ENCODE results near the gene ZNF22.

ZNF22 gene

GRCh38 chr10:44962870-44963738, 37.6 kb upstream of the ZNF22 start:
- in situ Hi-C loops (cut with MboI; ENCODE audit: low sequenced_read_pairs), result loop anchor here (25.0 kb wide), 1 partner anchor 1551 kb away; the partner anchor contains the start of gene HNRNPF

GRCh38 chr10:44963772-44964633, 36.7 kb upstream of the ZNF22 start:
- in situ Hi-C loops (cut with MboI; ENCODE audit: low sequenced_read_pairs), result loop anchor here (25.0 kb wide), 1 partner anchor 1552 kb away; the partner anchor contains the start of gene HNRNPF

- in situ Hi-C loops (cut with MboI; ENCODE audit: low sequenced_read_pairs), result loop anchor here (25.0 kb wide), 1 partner anchor 1553 kb away; the partner anchor contains the start of gene HNRNPF
These were observed 35.6 kb upstream of the ZNF22 start for GRCh38 chr10:44965104-44965503.

DNA sequence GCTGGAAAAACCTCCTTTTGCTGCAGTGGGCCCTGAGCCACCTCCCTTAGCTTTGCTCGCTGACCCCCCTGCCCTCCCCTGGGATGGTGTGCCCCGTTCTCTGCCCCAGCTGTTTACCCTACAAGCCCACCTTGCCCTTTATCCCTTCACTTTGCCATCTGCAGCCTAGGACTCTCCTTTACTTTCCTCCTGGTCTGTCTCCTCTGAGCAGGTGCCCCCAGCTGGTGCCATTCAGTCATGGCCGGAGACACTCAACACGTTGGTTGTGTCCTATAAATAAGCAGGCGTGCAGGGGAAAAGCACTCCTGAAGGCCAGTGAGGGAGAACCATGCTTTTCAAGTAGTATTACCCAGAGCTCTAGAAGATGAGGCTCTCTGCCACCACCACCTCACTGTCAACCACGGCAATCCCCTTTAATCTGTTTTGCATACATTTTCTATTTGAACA, 35.0 kb upstream of the ZNF22 start:
- in situ Hi-C loops (cut with MboI; ENCODE audit: low sequenced_read_pairs), result loop anchor here (25.0 kb wide), 1 partner anchor 1553 kb away; the partner anchor contains the start of gene HNRNPF

DNA sequence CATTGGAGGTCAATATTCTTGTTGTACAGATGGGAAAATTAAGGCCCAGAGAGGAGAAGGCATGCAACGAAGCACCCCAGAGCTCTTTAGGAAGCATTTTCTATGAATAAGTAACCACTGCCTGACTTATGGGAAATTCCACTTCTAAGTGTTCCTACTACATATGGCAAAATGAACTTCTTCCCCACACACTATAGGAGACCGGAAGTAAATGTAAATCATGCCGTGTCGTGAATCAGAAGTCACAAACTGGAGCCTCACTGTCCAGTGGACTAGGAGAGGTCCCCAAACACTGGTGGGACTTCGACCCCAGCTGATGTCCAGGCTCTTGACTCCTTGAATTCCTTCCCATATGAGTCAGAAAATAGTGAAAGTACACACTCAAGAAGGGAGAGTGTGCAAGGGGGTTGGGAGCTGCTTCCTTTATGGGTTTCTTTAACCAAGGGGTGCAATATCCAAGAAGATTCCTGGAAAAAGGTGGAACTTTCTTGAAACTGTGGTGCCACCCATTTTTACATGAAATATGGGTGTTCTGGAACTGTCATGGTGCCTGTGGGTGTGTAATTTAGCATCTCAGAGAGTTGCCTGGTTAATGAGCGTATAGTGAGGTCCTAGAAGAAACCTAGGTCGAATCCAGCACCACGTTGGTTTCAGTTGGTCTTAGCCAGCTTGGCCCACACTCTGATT, 34.5 kb upstream of the ZNF22 start:
- in situ Hi-C loops (cut with MboI; ENCODE audit: low sequenced_read_pairs), result loop anchor here (25.0 kb wide), 1 partner anchor 1554 kb away; the partner anchor contains the start of gene HNRNPF

DNA sequence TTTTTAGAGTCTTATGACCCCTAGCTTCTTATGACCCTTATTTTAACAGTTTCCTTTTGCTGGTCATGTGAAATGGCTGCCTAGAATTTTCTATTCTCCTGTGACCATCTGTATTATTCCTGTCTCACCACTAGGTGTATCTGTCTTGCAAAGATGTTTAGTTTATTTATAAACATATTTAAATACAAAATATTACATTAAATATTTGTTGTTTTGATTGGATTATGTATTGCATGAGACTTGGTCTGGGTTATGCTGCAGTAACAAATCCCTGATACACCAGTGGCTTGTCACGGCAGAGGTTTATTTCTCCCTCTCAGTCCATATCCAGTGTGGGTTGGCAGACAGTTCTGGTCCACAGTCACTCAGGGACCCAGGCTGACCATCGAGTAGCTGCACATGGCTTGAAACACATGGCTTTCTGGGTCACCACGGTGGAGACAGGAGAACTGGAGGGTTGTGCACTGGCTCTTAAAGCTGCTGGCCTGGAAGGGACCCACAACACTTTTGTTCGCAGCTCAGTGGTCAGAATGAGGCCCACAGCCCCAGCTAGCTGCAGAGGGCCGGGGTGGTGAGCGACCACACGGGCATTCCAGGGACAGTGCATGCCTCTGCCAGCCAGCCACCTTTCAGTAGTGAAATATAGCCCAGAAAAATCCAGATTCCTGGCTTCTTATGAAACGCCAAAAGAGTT, 33.8 kb upstream of the ZNF22 start:
- in situ Hi-C loops (cut with MboI; ENCODE audit: low sequenced_read_pairs), result loop anchor here (25.0 kb wide), 1 partner anchor 1555 kb away; the partner anchor contains the start of gene HNRNPF

GRCh38 chr10:44967616-44968015, 33.1 kb upstream of the ZNF22 start:
- in situ Hi-C loops (cut with MboI; ENCODE audit: low sequenced_read_pairs), result loop anchor here (25.0 kb wide), 1 partner anchor 1555 kb away; the partner anchor contains the start of gene HNRNPF

DNA sequence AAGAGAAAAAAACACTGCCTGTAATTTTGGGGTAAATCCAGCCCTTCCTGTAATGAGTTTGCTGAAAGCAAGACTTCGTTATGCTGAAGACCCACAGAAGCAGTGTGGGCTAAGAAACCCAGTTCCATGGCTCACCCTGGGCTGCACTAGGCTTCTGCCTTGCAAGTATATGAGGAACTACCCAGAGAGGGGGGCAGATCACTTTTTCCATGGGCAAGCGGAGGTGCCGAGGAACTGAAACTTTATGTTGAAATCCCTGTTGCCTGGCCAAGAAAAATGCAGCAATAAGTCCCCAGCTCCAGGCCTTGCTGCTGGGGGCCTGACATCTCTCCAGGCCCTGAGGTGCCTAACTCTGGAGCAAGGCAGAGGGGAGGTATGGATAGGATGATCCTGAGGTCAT, 32.6 kb upstream of the ZNF22 start:
- in situ Hi-C loops (cut with MboI; ENCODE audit: low sequenced_read_pairs), result loop anchor here (25.0 kb wide), 1 partner anchor 1556 kb away; the partner anchor contains the start of gene HNRNPF

- in situ Hi-C loops (cut with MboI; ENCODE audit: low sequenced_read_pairs), result loop anchor here (25.0 kb wide), 1 partner anchor 1556 kb away; the partner anchor contains the start of gene HNRNPF
These were observed 32.0 kb upstream of the ZNF22 start for GRCh38 chr10:44968500-44969400.

GRCh38 chr10:44969854-44970253, 30.9 kb upstream of the ZNF22 start:
- in situ Hi-C loops (cut with MboI; ENCODE audit: low sequenced_read_pairs), result loop anchor here (25.0 kb wide), 1 partner anchor 1558 kb away; the partner anchor contains the start of gene HNRNPF

GRCh38 chr10:44970812-44971395, 29.8 kb upstream of the ZNF22 start:
- in situ Hi-C loops (cut with MboI; ENCODE audit: low sequenced_read_pairs), result loop anchor here (25.0 kb wide), 1 partner anchor 1559 kb away; the partner anchor contains the start of gene HNRNPF

DNA sequence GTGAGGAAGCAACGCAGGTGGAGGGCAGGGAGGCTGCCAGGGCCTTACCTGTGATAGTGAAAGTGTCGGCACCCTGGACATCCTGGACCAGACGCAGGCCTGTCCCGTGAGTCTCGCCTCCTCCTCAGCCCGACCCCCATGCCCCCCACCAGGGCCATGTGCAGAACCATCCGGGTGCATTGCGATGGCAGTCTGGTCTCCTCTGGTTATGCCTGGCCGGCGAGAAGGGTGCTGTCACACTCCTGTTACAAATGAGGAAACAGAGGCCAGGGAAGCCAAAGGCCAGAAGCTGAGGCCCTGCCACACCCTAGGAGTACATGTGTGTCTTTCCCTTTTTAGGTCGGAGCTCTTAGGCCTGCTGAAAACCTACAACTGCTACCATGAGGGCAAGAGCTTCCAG, 29.3 kb upstream of the ZNF22 start:
- in situ Hi-C loops (cut with MboI; ENCODE audit: low sequenced_read_pairs), result loop anchor here (25.0 kb wide), 1 partner anchor 1559 kb away; the partner anchor contains the start of gene HNRNPF

DNA sequence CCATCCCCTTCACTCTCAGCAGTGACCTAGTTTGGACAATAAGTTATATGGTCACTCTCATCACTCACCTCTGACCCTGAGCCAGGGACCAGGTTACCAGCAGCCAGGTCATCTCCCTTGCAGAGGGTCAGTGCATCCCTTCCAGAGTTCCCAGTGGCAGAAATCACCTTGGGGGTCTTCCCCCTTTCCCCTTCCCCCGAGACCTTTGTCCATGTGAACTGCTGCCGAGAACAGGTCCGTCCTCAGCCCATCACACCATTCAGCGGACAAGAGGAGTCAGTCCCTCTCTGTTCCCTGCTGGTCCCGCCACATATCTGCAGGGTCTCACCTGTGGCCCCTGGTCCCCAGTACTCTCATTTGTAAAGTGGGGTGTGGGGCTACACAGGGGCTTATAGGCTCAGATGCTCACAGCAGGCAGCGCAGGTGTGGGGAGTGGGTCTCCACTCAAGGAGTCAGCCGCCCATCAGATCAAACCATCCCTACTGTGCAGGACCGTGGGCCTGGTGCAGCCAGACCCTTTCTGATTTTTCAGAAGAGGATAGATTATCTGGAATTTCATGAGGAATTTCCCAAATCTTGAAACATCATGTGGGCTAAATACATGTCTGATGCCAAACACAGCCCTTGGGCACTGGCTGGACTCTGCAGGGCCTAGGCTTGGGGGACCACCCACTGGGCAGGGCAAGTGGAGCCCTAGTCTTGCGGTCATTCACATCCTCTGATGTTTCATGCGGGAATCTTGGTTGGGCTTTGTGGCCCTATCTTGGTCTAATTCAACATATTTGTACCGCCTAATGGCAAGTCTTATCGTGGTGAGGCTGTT, 28.6 kb upstream of the ZNF22 start:
- in situ Hi-C loops (cut with MboI; ENCODE audit: low sequenced_read_pairs), result loop anchor here (25.0 kb wide), 1 partner anchor 1560 kb away; the partner anchor contains the start of gene HNRNPF

GRCh38 chr10:44972874-44973306, 27.8 kb upstream of the ZNF22 start:
- in situ Hi-C loops (cut with MboI; ENCODE audit: low sequenced_read_pairs), result loop anchor here (25.0 kb wide), 1 partner anchor 1561 kb away; the partner anchor contains the start of gene HNRNPF

DNA sequence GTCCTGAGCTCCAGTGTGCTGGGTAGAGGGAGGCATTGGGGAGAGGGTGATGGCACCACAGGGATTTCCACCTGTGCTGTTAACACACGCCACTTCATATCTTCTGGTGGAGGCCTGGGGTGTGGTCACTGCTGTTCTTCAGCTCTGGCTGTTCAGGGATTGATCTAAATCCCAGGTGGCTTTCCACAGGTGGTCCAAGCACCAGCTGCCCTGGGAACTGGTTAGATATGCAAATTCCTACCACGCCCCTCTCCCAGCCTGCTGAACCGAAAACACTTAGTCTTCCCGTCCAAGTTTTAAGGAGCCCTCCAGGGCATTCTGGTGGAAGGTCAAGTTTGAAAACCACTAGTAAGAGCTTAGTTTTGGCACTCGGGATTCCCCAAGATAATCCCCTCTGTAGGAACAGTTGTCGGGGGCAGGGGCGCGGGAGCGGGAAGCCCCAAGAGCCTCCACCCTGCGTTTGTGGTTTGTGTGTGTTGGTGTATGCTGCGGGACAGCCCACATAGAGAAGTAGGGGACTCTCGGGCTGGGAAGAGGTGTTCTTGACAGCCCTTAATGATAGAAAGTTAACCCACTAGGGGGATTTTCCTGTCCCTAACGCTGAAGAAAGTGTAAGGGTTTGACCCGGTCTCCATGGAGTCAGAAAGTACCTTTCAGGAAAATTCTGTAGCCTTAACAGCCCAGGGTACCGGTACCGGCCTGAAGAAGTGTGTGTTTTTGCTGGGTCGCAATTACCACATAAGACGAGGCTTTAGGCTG, 27.2 kb upstream of the ZNF22 start:
- in situ Hi-C loops (cut with MboI; ENCODE audit: low sequenced_read_pairs), result loop anchor here (25.0 kb wide), 1 partner anchor 1561 kb away; the partner anchor contains the start of gene HNRNPF

DNA sequence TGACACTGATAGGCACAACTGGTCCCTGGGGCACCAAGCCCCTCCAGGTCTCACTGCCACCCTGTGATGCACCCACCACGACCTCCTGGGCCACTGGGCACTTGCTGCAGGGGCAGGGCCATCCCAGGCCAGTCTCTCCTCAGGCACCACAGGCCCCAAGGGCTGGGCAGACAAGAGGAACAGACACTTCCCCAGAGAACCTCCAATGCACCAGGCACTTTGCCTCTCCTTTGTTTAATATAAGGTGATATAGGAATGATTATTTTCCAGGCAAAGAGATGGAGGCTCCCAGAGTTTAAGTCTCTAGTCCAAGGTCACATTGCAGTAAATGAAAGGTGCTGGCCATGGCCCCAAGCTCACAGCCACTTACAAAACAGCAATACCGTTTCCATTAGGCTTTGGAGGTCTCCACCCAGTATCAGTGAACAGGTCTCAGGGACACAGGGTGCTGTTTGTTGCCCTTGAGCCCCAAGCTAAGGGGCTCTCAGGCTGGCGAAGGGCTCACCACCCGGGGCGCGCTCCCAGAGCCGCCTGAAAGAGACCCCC, 26.6 kb upstream of the ZNF22 start:
- in situ Hi-C loops (cut with MboI; ENCODE audit: low sequenced_read_pairs), result loop anchor here (25.0 kb wide), 1 partner anchor 1562 kb away; the partner anchor contains the start of gene HNRNPF
